NCI-H82 treated with DMSO at 0.1 percent for 48 hours (cell line): ENCODE results near the gene PTPRG.
"Not testable (repeated sequence)": the region's sequence is repeated elsewhere in the genome, so short reads cannot be mapped to it uniquely, and the experiment has no call there.

Source experiments
- DNase-seq: peaks from one replicate; lab custom pipeline; 2025; ENCODE audit not compliant: unreplicated experiment; lab: John Stamatoyannopoulos, UW

Gene PTPRG

GRCh38 chr3:61682671-61683548, 121.5 kb downstream of the PTPRG start:
- peak; percentile 77 for DNase-seq

GRCh38 chr3:61683549-61684236, 122.3 kb downstream of the PTPRG start:
- no peak for DNase-seq

GRCh38 chr3:61684386-61684785, 123.0 kb downstream of the PTPRG start:
- no peak for DNase-seq

- no peak for DNase-seq
Observed at GRCh38 chr3:61685755-61686154, 124.4 kb downstream of the PTPRG start.

- DNase-seq = no peak
Observed at GRCh38 chr3:61686228-61686648, 124.9 kb downstream of the PTPRG start.

- DNase-seq = no peak
Observed at GRCh38 chr3:61687206-61687605, 125.8 kb downstream of the PTPRG start.

GRCh38 chr3:61687663-61688306, 126.4 kb downstream of the PTPRG start:
- DNase-seq = no peak

GRCh38 chr3:61688307-61688984, 127.1 kb downstream of the PTPRG start:
- no peak for DNase-seq

- no peak for DNase-seq
Observed at GRCh38 chr3:61690016-61690415, 128.6 kb downstream of the PTPRG start.

- no peak for DNase-seq
Observed at GRCh38 chr3:61691466-61691865, 130.1 kb downstream of the PTPRG start.

GRCh38 chr3:61697301-61697700, 135.9 kb downstream of the PTPRG start:
- DNase-seq = no peak

GRCh38 chr3:61698278-61699072, 137.1 kb downstream of the PTPRG start:
- not testable (repeated sequence) for DNase-seq

GRCh38 chr3:61699622-61700021, 138.3 kb downstream of the PTPRG start:
- no peak for DNase-seq

- DNase-seq = no peak
Observed at GRCh38 chr3:61701011-61701410, 139.6 kb downstream of the PTPRG start.

- no peak for DNase-seq
Observed at GRCh38 chr3:61702453-61702852, 141.1 kb downstream of the PTPRG start.

- no peak for DNase-seq
Observed at GRCh38 chr3:61704807-61705206, 143.4 kb downstream of the PTPRG start.

- no peak for DNase-seq
Observed at GRCh38 chr3:61707492-61707891, 146.1 kb downstream of the PTPRG start.

GRCh38 chr3:61710920-61711319, 149.5 kb downstream of the PTPRG start:
- not testable (repeated sequence) for DNase-seq

GRCh38 chr3:61714225-61714624, 152.9 kb downstream of the PTPRG start:
- DNase-seq = no peak

GRCh38 chr3:61715886-61716527, 154.6 kb downstream of the PTPRG start:
- no peak for DNase-seq
